ENCODE measurements around the gene TRPV6. TPM values are rescaled to one million over a fixed set of nuclear protein-coding genes. Genes with fewer than 3 reads are reported as not detected.

TRPV6 gene
- total RNA-seq, 4 donors from 2014 or later, result 0.25 to 2.9 (median 1.2) TPM

DNA sequence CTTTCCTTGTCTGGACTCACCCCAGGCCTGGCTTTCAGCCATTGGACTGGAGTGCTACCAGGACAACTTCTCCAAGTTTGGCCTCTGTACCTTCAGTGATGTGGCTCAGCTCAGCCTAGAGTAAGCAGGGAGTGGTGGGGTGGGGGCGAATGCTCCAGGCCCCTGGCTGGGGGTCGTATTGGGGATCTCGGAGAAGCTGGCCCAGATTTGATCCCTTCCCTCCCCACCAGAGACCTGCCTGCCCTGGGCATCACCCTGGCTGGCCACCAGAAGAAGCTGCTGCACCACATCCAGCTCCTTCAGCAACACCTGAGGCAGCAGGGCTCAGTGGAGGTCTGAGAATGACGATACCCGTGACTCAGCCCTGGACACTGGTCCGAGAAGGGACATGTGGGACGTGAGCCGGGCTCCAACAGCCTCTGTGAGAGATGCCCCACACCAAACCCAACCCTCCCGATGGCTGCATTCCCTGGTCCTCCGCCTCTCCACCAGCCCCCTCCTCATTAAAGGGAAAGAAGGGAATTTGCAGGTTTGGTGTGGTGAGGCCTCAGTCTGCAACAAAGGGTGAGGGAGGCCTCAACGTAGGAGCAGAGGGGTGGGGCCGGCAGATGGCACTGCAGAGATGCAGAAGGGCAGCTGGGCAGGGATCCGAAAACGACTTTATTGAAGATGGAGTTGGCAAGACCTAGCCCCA lies 14.8 kb downstream of the TRPV6 start:
- 85 to 89% methylated on average over 12 to 14 of the region's 14 CpGs for WGBS, 2 donors
- H3K27me3 ChIP-seq, result no peaks in the 10 kb centered on the region
- no peaks in the 10 kb centered on the region for H3K4me1 ChIP-seq
- TF ChIP-seq, protein P1, sequence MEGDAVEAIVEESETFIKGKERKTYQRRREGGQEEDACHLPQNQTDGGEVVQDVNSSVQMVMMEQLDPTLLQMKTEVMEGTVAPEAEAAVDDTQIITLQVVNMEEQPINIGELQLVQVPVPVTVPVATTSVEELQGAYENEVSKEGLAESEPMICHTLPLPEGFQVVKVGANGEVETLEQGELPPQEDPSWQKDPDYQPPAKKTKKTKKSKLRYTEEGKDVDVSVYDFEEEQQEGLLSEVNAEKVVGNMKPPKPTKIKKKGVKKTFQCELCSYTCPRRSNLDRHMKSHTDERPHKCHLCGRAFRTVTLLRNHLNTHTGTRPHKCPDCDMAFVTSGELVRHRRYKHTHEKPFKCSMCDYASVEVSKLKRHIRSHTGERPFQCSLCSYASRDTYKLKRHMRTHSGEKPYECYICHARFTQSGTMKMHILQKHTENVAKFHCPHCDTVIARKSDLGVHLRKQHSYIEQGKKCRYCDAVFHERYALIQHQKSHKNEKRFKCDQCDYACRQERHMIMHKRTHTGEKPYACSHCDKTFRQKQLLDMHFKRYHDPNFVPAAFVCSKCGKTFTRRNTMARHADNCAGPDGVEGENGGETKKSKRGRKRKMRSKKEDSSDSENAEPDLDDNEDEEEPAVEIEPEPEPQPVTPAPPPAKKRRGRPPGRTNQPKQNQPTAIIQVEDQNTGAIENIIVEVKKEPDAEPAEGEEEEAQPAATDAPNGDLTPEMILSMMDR (IDR thresholded peaks at IDR 0.05), result no peak
- TF ChIP-seq POLR2A (IDR thresholded peaks at IDR 0.05), result no peak
- intact Hi-C loops (cut with DNase I), result loop anchor here (10.0 kb wide), 1 partner anchor 344 kb away; no protein-coding TSS in a partner anchor
- no peak overlapping the region for H3K27ac ChIP-seq
- H3K4me3 ChIP-seq (replicated peaks in 1 of 3), result no peak overlapping the region
- DNase-seq, result no peak
- H3K36me3 ChIP-seq, result no peaks in the 10 kb centered on the region
- H3K9me3 ChIP-seq, result no peaks in the 10 kb centered on the region

GRCh38 chr7:142870147-142870559 lies 15.4 kb downstream of the TRPV6 start:
- 80 to 89% methylated on average over 8 of the region's 8 CpGs for WGBS, 2 donors
- DNase-seq, result no peak

DNA sequence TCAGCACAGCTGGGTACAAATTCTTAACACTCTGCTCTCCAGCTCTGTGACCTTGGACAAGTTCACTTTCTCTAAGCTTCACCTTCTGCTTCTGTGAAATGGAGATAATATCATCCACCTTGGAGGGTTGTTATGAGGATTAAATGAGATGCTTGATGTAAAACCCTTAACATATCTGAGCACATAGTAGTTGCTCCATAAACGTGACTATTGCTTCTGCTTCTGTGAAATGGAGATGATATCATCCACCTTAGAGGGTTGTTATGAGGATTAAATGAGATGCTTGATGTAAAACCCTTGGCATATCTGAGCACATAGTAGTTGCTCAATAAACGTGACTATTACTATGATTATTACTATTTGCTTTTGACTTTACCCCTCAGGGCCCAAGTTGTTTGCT lies 16.1 kb downstream of the TRPV6 start:
- intact Hi-C loops (cut with DNase I), result no loop called here
- TF ChIP-seq, protein P1 (IDR thresholded peaks at IDR 0.05), result no peak
- 93 to 94% methylated on average over 2 of the region's 2 CpGs for WGBS, 2 donors

More at GRCh38 chr7:142870147-142870559, 15.4 kb downstream of the TRPV6 start:
- no peak overlapping the region for H3K27ac ChIP-seq
- no peaks in the 10 kb centered on the region for H3K36me3 ChIP-seq
- intact Hi-C loops (cut with DNase I), result loop anchor here (10.0 kb wide), 1 partner anchor 345 kb away; no protein-coding TSS in a partner anchor
- H3K27me3 ChIP-seq, result no peaks in the 10 kb centered on the region
- H3K4me3 ChIP-seq (replicated peaks in 1 of 3), result no peak overlapping the region
- H3K9me3 ChIP-seq, result no peaks in the 10 kb centered on the region
- no peak for TF ChIP-seq POLR2A (IDR thresholded peaks at IDR 0.05)
- TF ChIP-seq, protein P1 (IDR thresholded peaks at IDR 0.05), result no peak
- H3K4me1 ChIP-seq, result no peaks in the 10 kb centered on the region

DNA sequence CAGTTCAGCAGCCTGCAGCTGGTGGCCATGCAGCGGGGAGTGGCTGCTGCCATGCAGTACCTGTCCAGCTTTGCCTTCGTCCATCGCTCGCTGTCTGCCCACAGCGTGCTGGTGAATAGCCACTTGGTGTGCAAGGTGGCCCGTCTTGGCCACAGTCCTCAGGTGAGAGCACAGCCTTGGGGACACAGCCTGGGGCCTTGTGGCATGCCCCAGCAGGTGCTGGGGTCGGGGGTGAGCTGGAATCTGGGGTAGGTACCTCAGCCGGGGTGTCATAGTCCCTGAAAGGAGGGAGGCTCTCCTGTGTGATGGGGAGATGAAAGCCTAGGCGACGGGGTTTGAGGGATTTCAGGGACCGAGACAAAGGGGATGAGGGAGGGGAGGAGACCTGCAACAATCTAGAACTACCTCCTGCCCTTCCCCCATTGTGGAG lies 16.5 kb downstream of the TRPV6 start:
- intact Hi-C loops (cut with DNase I), result no loop called here
- H3K9me3 ChIP-seq, result no peaks in the 10 kb centered on the region
- H3K4me3 ChIP-seq (replicated peaks in 1 of 3), result no peak overlapping the region
- DNase-seq, result no peak
- H3K27me3 ChIP-seq, result no peaks in the 10 kb centered on the region
- no peaks in the 10 kb centered on the region for H3K36me3 ChIP-seq
- H3K4me1 ChIP-seq, result no peaks in the 10 kb centered on the region
- TF ChIP-seq, protein P1 (IDR thresholded peaks at IDR 0.05), result no peak
- no peak for TF ChIP-seq POLR2A (IDR thresholded peaks at IDR 0.05)
- H3K27ac ChIP-seq, result no peak overlapping the region
- 95 to 96% methylated on average over 9 to 11 of the region's 11 CpGs for WGBS, 2 donors

More for the DNA sequence above, 16.1 kb downstream of the TRPV6 start:
- no peaks in the 10 kb centered on the region for H3K4me1 ChIP-seq
- no peaks in the 10 kb centered on the region for H3K36me3 ChIP-seq
- H3K9me3 ChIP-seq, result no peaks in the 10 kb centered on the region
- no peak overlapping the region for H3K27ac ChIP-seq
- no peak overlapping the region for H3K4me3 ChIP-seq (replicated peaks in 1 of 3)
- no peak for DNase-seq
- no peaks in the 10 kb centered on the region for H3K27me3 ChIP-seq

DNA sequence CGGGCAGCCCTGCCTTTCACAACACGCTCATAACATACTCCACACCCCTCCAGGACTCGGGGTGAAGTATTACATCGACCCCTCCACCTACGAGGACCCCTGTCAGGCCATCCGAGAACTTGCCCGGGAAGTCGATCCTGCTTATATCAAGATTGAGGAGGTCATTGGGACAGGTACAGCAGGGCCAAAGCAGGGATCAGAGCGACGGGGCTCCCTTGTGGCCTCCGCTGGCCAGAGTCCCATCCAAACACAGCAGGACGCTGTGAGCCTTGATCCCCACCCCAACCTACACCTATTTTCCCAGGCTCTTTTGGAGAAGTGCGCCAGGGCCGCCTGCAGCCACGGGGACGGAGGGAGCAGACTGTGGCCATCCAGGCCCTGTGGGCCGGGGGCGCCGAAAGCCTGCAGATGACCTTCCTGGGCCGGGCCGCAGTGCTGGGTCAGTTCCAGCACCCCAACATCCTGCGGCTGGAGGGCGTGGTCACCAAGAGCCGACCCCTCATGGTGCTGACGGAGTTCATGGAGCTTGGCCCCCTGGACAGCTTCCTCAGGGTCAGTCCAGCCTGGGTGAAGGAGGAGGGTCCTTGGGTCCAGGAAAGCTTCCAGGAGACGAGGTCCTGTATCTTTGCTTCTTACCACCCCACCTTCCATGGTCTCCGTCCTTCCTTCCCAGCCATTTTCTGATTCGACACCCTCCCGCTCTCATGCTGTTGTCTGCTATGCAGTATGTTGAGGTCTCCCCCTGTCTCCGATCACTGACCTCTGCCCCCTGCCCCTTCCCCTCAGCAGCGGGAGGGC lies 17.2 kb downstream of the TRPV6 start:
- Histone ChIP-seq H3K4me1 (no peaks in the 10 kb centered on the region), H3K9me3 (no peaks in the 10 kb centered on the region), H3K27ac (no peak overlapping the region), H3K36me3 (no peaks in the 10 kb centered on the region), H3K4me3 (replicated peaks in 1 of 3) (no peak overlapping the region), H3K27me3 (no peaks in the 10 kb centered on the region)
- TF ChIP-seq, protein P1 (IDR thresholded peaks at IDR 0.05), result no peak
- TF ChIP-seq POLR2A (IDR thresholded peaks at IDR 0.05), result no peak
- WGBS, 2 donors, result 84 to 91% methylated on average over 21 to 30 of the region's 31 CpGs
- DNase-seq, result no peak
- intact Hi-C loops (cut with DNase I), result no loop called here

Measured in thyroid gland (tissue), 4 donors.